HEK293 (cell line): Measurements from ENCODE around the gene KIF18B.

ENCODE experiments used
- BCL11A ChIP-seq: fragments of 450-650 bp; formaldehyde crosslinking; IDR thresholded peaks from 2 replicates; pipeline ENCODE4 v1.5.1; 2016; ENCODE audit warnings: low read depth, missing biosample characterization, missing genetic modification characterization
- GLI4 ChIP-seq: fragments of 450-650 bp; formaldehyde crosslinking; IDR thresholded peaks from 2 replicates; pipeline ENCODE4 v1.5.1; 2016; ENCODE audit warnings: missing biosample characterization, missing genetic modification characterization
- HIC1 ChIP-seq: fragments of 450-650 bp; formaldehyde crosslinking; IDR thresholded peaks from 2 replicates; pipeline ENCODE4 v1.5.1; 2016; ENCODE audit warnings: missing biosample characterization, missing genetic modification characterization
- INSM2 ChIP-seq: fragments of 450-650 bp; formaldehyde crosslinking; IDR thresholded peaks from 2 replicates; pipeline ENCODE4 v1.5.1; 2016; ENCODE audit warnings: missing biosample characterization, missing genetic modification characterization
- KLF1 ChIP-seq: fragments of 450-650 bp; formaldehyde crosslinking; IDR thresholded peaks from 2 replicates; pipeline ENCODE4 v1.5.1; 2016; ENCODE audit warnings: missing biosample characterization, missing genetic modification characterization
- OVOL3 ChIP-seq: fragments of 450-650 bp; formaldehyde crosslinking; IDR thresholded peaks from 2 replicates; pipeline ENCODE4 v1.5.1; 2016; ENCODE audit warnings: missing biosample characterization, missing genetic modification characterization
- PATZ1 ChIP-seq: fragments of 450-650 bp; formaldehyde crosslinking; IDR thresholded peaks from 2 replicates; pipeline ENCODE4 v1.5.1; 2016; ENCODE audit warnings: missing biosample characterization, missing genetic modification characterization
- ZBTB26 ChIP-seq: fragments of 450-650 bp; formaldehyde crosslinking; optimal IDR thresholded peaks from 2 replicates; pipeline ENCODE3; 2016; ENCODE audit warnings: missing biosample characterization, mild to moderate bottlenecking, missing genetic modification characterization
- ZBTB48 ChIP-seq: fragments of 450-650 bp; formaldehyde crosslinking; IDR thresholded peaks from 2 replicates; pipeline ENCODE4 v1.5.1; 2016; ENCODE audit warnings: missing biosample characterization, missing genetic modification characterization
- ZBTB6 ChIP-seq: fragments of 450-650 bp; formaldehyde crosslinking; IDR thresholded peaks from 2 replicates; pipeline ENCODE4 v1.5.1; 2017; ENCODE audit warnings: missing biosample characterization, missing genetic modification characterization
- ZFHX2 ChIP-seq: fragments of 450-650 bp; formaldehyde crosslinking; conservative IDR thresholded peaks from 2 replicates; pipeline ENCODE4 v1.5.1; 2016; ENCODE audit warnings: missing biosample characterization, missing genetic modification characterization
- ZIC2 ChIP-seq: fragments of 450-650 bp; formaldehyde crosslinking; IDR thresholded peaks from 2 replicates; pipeline ENCODE4 v1.5.1; 2016; ENCODE audit warnings: missing biosample characterization, missing genetic modification characterization
- ZNF112 ChIP-seq: fragments of 450-650 bp; formaldehyde crosslinking; IDR thresholded peaks from 2 replicates; pipeline ENCODE4 v1.5.0; 2017; ENCODE audit warnings: missing biosample characterization, missing genetic modification characterization
- ZNF138 ChIP-seq: fragments of 450-650 bp; formaldehyde crosslinking; IDR thresholded peaks from 2 replicates; pipeline ENCODE4 v1.5.1; 2016; ENCODE audit warnings: missing biosample characterization, missing genetic modification characterization, borderline replicate concordance
- ZNF175 ChIP-seq: fragments of 450-650 bp; formaldehyde crosslinking; IDR thresholded peaks from 2 replicates; pipeline ENCODE4 v1.5.1; 2016; ENCODE audit warnings: missing biosample characterization, missing genetic modification characterization
- ZNF18 ChIP-seq: fragments of 450-650 bp; formaldehyde crosslinking; IDR thresholded peaks from 2 replicates; pipeline ENCODE4 v1.5.1; 2016; ENCODE audit warnings: missing biosample characterization, missing genetic modification characterization
- ZNF23 ChIP-seq: fragments of 450-650 bp; formaldehyde crosslinking; IDR thresholded peaks from 2 replicates; pipeline ENCODE4 v1.5.1; 2016; ENCODE audit warnings: missing biosample characterization, missing genetic modification characterization, borderline replicate concordance
- ZNF248 ChIP-seq: fragments of 450-650 bp; formaldehyde crosslinking; IDR thresholded peaks from 2 replicates; pipeline ENCODE4 v1.5.1; 2017; ENCODE audit warnings: missing biosample characterization, missing genetic modification characterization
- ZNF513 ChIP-seq: fragments of 450-650 bp; IDR thresholded peaks from 2 replicates; pipeline ENCODE4 v1.5.1; 2018; ENCODE audit warnings: missing biosample characterization, missing genetic modification characterization
- ZNF529 ChIP-seq: fragments of 450-650 bp; formaldehyde crosslinking; IDR thresholded peaks from 2 replicates; pipeline ENCODE4 v1.5.1; 2017; ENCODE audit warnings: missing genetic modification characterization, missing biosample characterization; ENCODE audit not compliant: insufficient replicate concordance
- ZNF544 ChIP-seq: fragments of 450-650 bp; formaldehyde crosslinking; IDR thresholded peaks from 2 replicates; pipeline ENCODE4 v1.5.0; 2017; ENCODE audit warnings: missing biosample characterization, missing genetic modification characterization
- ZNF580 ChIP-seq: fragments of 450-650 bp; formaldehyde crosslinking; IDR thresholded peaks from 2 replicates; pipeline ENCODE4 v1.5.1; 2016; ENCODE audit warnings: missing biosample characterization, missing genetic modification characterization
- ZNF692 ChIP-seq: fragments of 450-650 bp; formaldehyde crosslinking; IDR thresholded peaks from 2 replicates; pipeline ENCODE4 v1.5.1; 2016; ENCODE audit warnings: missing biosample characterization, missing genetic modification characterization
- ZNF707 ChIP-seq: fragments of 450-650 bp; formaldehyde crosslinking; IDR thresholded peaks from 2 replicates; pipeline ENCODE4 v1.5.1; 2016; ENCODE audit warnings: missing biosample characterization, missing genetic modification characterization
- ZNF776 ChIP-seq: fragments of 450-650 bp; formaldehyde crosslinking; IDR thresholded peaks from 2 replicates; pipeline ENCODE4 v1.5.0; 2017; ENCODE audit warnings: missing biosample characterization, missing genetic modification characterization, borderline replicate concordance
- ZSCAN23 ChIP-seq: fragments of 450-650 bp; formaldehyde crosslinking; IDR thresholded peaks from 2 replicates; pipeline ENCODE4 v1.5.1; 2016; ENCODE audit warnings: missing biosample characterization, missing genetic modification characterization

The KIF18B gene

GRCh38 chr17:44982113-44982702 is 34.6 kb upstream of the KIF18B start (continued):
- TF ChIP-seq ZNF23: no peak
- peak; percentile 97; the same call in 1 of the 2 replicates for TF ChIP-seq ZBTB6 (tag by site-specific recombination)
- peak; percentile 19; the same call in 1 of the 2 replicates for TF ChIP-seq GLI4 (tag by site-specific recombination)
- TF ChIP-seq ZNF138 (tag by site-specific recombination): no peak
- no peak for TF ChIP-seq ZNF18
- no peak for TF ChIP-seq ZNF248 (tag by site-specific recombination)
- no peak for TF ChIP-seq INSM2 (tag by site-specific recombination)
- no peak for TF ChIP-seq ZIC2
- TF ChIP-seq ZNF776 (tag by site-specific recombination): 0 out of 2 replicates have a peak, but pooled peaks have one; percentile 27
- no peak for TF ChIP-seq KLF1 (tag by site-specific recombination)
- no peak for TF ChIP-seq BCL11A (tag by site-specific recombination)
- no peak for TF ChIP-seq ZFHX2 (tag by site-specific recombination)
- no peak for TF ChIP-seq OVOL3 (tag by site-specific recombination)
- TF ChIP-seq ZNF580 (tag by site-specific recombination): peak; percentile 60; the same call in 1 of the 2 replicates
- no peak for TF ChIP-seq ZNF513 (tag by site-specific recombination)
- TF ChIP-seq HIC1 (tag by site-specific recombination): 0 out of 2 replicates have a peak, but pooled peaks have one; percentile 20
- TF ChIP-seq ZNF544: peak; percentile 17; the same call in 1 of the 2 replicates
- no peak for TF ChIP-seq ZNF707
- 0 out of 2 replicates have a peak, but pooled peaks have one; percentile 33 for TF ChIP-seq ZNF175 (tag by site-specific recombination)
- TF ChIP-seq ZSCAN23 (tag by site-specific recombination): no peak
- no peak for TF ChIP-seq ZNF529 (tag by site-specific recombination)
- no peak for TF ChIP-seq ZBTB26 (tag by site-specific recombination)
- no peak for TF ChIP-seq ZNF112 (tag by site-specific recombination)
- TF ChIP-seq PATZ1 (tag by site-specific recombination): no peak
- no peak for TF ChIP-seq ZBTB48 (tag by site-specific recombination)
- TF ChIP-seq ZNF692 (tag by site-specific recombination): no peak
